ENCODE results near the gene TGDS. TPM values are rescaled to one million over a fixed set of nuclear protein-coding genes. Genes with fewer than 3 reads are reported as not detected.

The TGDS gene
- total RNA-seq, 4 donors from 2014 or later: 3.0 to 20.2 (median 9.6) TPM

GRCh38 chr13:94590744-94591143 is 5.2 kb downstream of the TGDS start:
- no peak for DNase-seq
- intact Hi-C loops (cut with DNase I; ENCODE audit: low total_unique reads) (no loop called here), in situ Hi-C loops (cut with MboI; ENCODE audit: low pct_ligation_motif_present in 1 of 4, low pct_unique_long_range_greater_than_20kb in 1 of 4, low sequenced_read_pairs in 3 of 4) (no loop called here)
- Histone ChIP-seq H3K27me3 (no peaks in the 10 kb centered on the region), H3K27ac (no peak overlapping the region), H3K9me3 (no peaks in the 10 kb centered on the region), H3K4me1 (peaks cover 14 to 23% (median 18%) of the 10 kb centered on the region in 4 donors), H3K36me3 (peaks cover 0 to 29% (median 0%) of the 10 kb centered on the region in 4 donors), H3K4me3 (no peak overlapping the region)
- 91 to 97% methylated on average over 3 of the region's 3 CpGs for WGBS, 2 donors (ENCODE audit: low coverage in 1 of 2)
- TF ChIP-seq POLR2AphosphoS5 (IDR thresholded peaks at IDR 0.05): no peak
- TF ChIP-seq EP300 (IDR thresholded peaks at IDR 0.05; ENCODE audit: low read depth): no peak
- TF ChIP-seq POLR2A (IDR thresholded peaks at IDR 0.05): no peak
- TF ChIP-seq CTCF (IDR thresholded peaks at IDR 0.05): no peak

- no peak for DNase-seq
- no peak for TF ChIP-seq POLR2AphosphoS5 (IDR thresholded peaks at IDR 0.05)
- TF ChIP-seq CTCF (IDR thresholded peaks at IDR 0.05): no peak
- TF ChIP-seq EP300 (IDR thresholded peaks at IDR 0.05; ENCODE audit: low read depth): no peak
- TF ChIP-seq POLR2A (IDR thresholded peaks at IDR 0.05): no peak
- in situ Hi-C loops (cut with MboI; ENCODE audit: low pct_ligation_motif_present in 1 of 4, low pct_unique_long_range_greater_than_20kb in 1 of 4, low sequenced_read_pairs in 3 of 4) (no loop called here), intact Hi-C loops (cut with DNase I; ENCODE audit: low total_unique reads) (no loop called here)
- WGBS, 2 donors (ENCODE audit: low coverage in 1 of 2): 90 to 95% methylated on average over 4 of the region's 4 CpGs
- Histone ChIP-seq H3K9me3 (no peaks in the 10 kb centered on the region), H3K27ac (no peak overlapping the region), H3K4me3 (no peak overlapping the region), H3K27me3 (no peaks in the 10 kb centered on the region), H3K4me1 (peaks cover 0 to 4% (median under 1%) of the 10 kb centered on the region in 4 donors), H3K36me3 (peaks cover 0 to 40% (median 0%) of the 10 kb centered on the region in 4 donors)
Observed at GRCh38 chr13:94588541-94588940, 7.4 kb downstream of the TGDS start.

- WGBS, 2 donors (ENCODE audit: low coverage in 1 of 2): 92 to 93% methylated on average over 7 of the region's 7 CpGs
- H3K4me1 ChIP-seq: peaks cover 0 to 3% (median 0%) of the 10 kb centered on the region in 4 donors
- no peak for TF ChIP-seq EP300 (IDR thresholded peaks at IDR 0.05; ENCODE audit: low read depth)
- TF ChIP-seq POLR2A (IDR thresholded peaks at IDR 0.05): no peak
- TF ChIP-seq CTCF (IDR thresholded peaks at IDR 0.05): no peak
- TF ChIP-seq POLR2AphosphoS5 (IDR thresholded peaks at IDR 0.05): no peak
- H3K36me3 ChIP-seq: peaks cover 0 to 53% (median 7%) of the 10 kb centered on the region in 4 donors
- no peaks in the 10 kb centered on the region for H3K9me3 ChIP-seq
- no peak overlapping the region for H3K4me3 ChIP-seq
- no peak for DNase-seq
- in situ Hi-C loops (cut with MboI; ENCODE audit: low pct_ligation_motif_present in 1 of 4, low pct_unique_long_range_greater_than_20kb in 1 of 4, low sequenced_read_pairs in 3 of 4) (no loop called here), intact Hi-C loops (cut with DNase I; ENCODE audit: low total_unique reads) (no loop called here)
- H3K27me3 ChIP-seq: no peaks in the 10 kb centered on the region
- H3K27ac ChIP-seq: no peak overlapping the region
Observed at GRCh38 chr13:94586371-94586770, 9.6 kb downstream of the TGDS start.

GRCh38 chr13:94585543-94586101 is 10.3 kb downstream of the TGDS start:
- H3K36me3 ChIP-seq: peaks cover 0 to 52% (median 10%) of the 10 kb centered on the region in 4 donors
- peaks cover 0 to 3% (median 0%) of the 10 kb centered on the region in 4 donors for H3K4me1 ChIP-seq
- intact Hi-C loops (cut with DNase I; ENCODE audit: low total_unique reads) (no loop called here), in situ Hi-C loops (cut with MboI; ENCODE audit: low pct_ligation_motif_present in 1 of 4, low pct_unique_long_range_greater_than_20kb in 1 of 4, low sequenced_read_pairs in 3 of 4) (no loop called here)
- H3K4me3 ChIP-seq: no peak overlapping the region
- WGBS, 2 donors (ENCODE audit: low coverage in 1 of 2): 87 to 100% methylated on average over 1 to 6 of the region's 6 CpGs
- no peak overlapping the region for H3K27ac ChIP-seq
- no peaks in the 10 kb centered on the region for H3K27me3 ChIP-seq
- TF ChIP-seq CTCF (IDR thresholded peaks at IDR 0.05) (no peak), POLR2A (IDR thresholded peaks at IDR 0.05) (no peak), POLR2AphosphoS5 (IDR thresholded peaks at IDR 0.05) (no peak), EP300 (IDR thresholded peaks at IDR 0.05; ENCODE audit: low read depth) (no peak)
- DNase-seq: no peak
- no peaks in the 10 kb centered on the region for H3K9me3 ChIP-seq

Data from transverse colon (tissue), 4 donors.